ENCODE data around the gene DLEC1.
A peak's percentile ranks its signal among the peaks of the same experiment; 100 is the strongest.

Gene DLEC1

DNA sequence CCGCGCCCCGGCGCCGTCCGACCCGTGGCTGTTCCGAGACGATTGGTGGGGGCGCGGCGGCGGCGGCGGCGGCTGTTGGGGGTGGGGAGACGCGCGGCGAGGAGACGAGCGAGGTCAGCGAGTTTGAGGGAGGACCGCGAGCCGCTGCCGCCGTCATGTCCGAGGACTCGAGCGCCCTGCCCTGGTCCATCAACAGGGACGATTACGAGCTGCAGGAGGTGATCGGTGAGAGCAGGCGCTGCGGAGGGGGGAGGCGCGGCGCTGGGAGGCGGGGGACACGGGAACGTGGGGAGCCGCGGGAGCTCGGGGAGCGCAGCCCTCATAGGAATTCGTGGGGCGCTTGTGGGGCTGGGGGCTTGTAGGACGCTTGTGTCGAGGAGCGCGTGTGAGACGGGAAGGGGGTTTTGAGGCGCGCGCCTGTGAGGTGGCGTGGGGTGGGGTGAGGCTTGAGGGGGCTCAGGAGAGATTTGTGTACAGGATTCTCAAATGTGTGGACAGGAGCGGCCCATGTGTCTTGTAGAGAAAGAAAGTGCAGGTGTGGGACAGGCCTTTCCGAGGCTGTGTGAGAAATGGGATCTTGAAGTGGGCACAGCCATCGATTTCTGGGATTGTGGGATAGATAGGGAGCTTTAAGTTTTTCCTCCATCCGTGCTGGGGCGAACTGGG, 126.8 kb downstream of the DLEC1 start:
- DNase-seq = peak in 1 of 2 experiments; percentile 38

DNA sequence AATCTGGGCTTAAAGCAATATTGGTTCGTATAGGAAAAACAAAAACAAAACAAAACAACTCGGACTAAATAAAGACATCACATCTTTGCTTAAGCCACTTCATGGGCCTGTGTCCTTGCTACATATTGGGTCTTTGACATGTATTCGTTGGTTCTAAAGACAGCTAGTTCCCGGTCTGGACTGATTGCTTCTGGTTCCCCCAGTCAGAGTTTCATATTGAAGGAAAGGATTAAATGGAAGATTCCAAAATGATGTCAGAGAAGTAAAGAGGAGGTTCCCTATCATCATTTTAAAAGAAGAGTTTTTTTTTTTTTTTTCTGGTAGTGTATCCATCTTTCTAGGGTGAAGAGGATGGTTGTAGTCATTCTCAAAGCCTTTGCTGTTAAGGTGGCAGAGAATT, 128.6 kb downstream of the DLEC1 start:
- DNase-seq = no peak

DNA sequence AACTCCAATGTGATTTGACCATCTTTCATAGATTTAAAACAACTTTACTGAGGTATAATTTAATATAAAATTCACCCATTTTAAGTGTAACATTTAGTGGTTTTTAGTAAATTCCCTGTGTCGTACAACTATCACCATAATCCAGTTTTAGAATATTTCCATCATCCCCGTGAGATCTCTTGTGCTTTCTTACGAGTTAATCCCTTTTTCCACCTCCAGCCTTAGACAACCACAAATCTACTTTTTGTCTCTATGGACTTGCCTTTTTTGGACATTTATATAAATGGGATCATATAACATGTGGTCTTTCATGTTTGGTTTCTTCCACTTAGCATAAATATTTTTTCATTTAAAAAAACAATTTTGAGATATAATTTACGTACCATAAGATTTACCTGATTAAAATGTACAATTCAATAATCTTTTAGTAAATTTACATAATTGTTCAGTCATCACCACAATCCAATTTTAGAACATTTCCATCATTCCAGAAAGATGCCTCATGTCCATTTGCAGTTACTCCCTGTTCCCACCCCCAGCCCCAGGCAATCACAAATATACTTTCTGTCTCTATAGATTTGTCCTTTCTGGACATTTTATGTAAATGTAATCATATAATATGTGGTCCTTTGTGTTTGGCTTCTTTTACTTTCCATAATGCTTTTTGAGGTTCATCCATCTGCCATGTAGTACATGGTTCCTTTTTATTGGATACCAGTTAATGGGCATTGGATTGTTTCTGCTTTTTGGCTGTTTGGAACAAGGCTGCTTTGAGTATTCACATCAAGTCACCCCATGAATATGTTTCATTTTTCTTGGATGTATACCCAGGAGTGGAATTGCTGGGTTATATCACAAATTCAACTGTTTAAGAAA, 129.4 kb downstream of the DLEC1 start:
- DNase-seq = no peak

DNA sequence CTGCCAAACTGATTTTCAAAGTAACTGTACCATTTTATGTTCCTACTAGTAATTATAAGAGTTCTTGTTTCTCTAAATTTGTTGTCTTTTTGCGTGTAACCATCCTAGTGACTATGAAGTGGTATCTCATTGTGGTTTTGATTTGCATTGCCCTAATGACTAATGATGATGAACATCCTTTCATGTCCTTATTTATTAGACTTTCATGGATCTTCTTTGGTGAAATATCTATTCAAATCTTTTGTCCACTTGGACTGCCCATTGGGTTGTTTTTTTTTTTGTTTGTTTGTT, 130.0 kb downstream of the DLEC1 start:
- no peak for DNase-seq

DNA sequence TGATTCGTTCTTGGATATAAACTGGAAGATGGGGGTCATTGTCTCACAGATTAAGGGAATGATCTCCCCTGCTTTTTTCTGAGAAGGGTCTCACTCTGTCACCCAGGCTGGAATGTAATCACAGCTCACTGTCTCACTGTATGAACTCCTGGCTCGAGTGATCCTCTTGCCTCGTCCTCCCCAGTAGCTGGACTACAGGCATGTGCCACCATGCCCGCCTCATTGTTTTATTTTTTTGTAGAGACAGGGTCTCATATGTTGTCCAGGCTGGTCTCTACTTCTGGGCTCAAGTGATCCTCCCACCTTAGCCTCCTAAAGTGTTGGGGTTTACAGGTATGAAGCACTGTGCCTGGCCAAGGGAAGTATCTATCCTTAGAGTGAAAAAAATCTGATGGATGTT, 131.7 kb downstream of the DLEC1 start:
- no peak for DNase-seq

DNA sequence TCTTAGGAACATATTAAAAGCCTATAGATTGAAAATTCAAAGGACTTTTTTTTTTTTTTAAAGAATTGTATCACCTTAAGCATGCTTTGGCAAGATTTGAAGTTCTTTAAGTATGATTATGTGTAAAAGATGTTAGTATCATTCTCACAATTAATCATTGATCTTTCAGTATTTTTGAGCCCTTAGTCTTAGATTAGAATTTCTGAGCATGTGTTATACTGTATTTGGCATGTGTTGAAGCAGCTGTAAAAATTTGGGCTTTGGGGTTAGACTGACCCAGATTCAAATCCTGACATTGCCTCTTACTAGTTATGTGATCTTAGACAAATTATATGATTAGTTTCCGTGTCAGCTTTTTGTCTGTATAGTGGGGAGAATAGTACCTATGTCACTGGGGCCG, 132.6 kb downstream of the DLEC1 start:
- no peak for DNase-seq

All from NCI-H2081 (cell line).